Nephron (organoid): Measurements from ENCODE around the gene SAMD9.

ENCODE experiments used
- H3K27ac Mint-ChIP-seq, 3 experiments: 2 replicates each; pipeline ENCODE4 v1.8.0; 2020; ENCODE audit warnings: mixed read lengths in 3 of 3, mild to moderate bottlenecking in 2 of 3, moderate library complexity in 1 of 3
- H3K27me3 Mint-ChIP-seq: 2 replicates; pipeline ENCODE4 v1.8.0; 2021; ENCODE audit warnings: low read depth, mild to moderate bottlenecking, moderate library complexity, mixed read lengths
- H3K36me3 Mint-ChIP-seq: 2 replicates; pipeline ENCODE4 v1.8.0; 2020; ENCODE audit warnings: low read depth, mixed read lengths
- H3K4me1 Mint-ChIP-seq: 2 replicates; pipeline ENCODE4 v1.8.0; 2020; ENCODE audit warnings: mixed read lengths
- H3K4me3 Mint-ChIP-seq, 3 experiments: 2 replicates each; pipeline ENCODE4 v1.8.0; 2020; ENCODE audit warnings: mild to moderate bottlenecking in 3 of 3, mixed read lengths in 3 of 3, moderate library complexity in 2 of 3
- H3K9me3 Mint-ChIP-seq: 2 replicates; pipeline ENCODE4 v1.8.0; 2020; ENCODE audit warnings: mixed read lengths
- CTCF ChIP-seq, 3 experiments: fragments of 200-600 bp; sonication (generic); IDR thresholded peaks; one replicate each; pipeline ENCODE4 v1.5.0; 2021; ENCODE audit warnings: antibody characterized with exemption in 3 of 3; ENCODE audit not compliant: unreplicated experiment in 3 of 3

The SAMD9 gene

GRCh38 chr7:93146472-93147141 is 28.8 kb upstream of the SAMD9 start:
- no peak for TF ChIP-seq CTCF (IDR thresholded peaks at IDR 0.05; ENCODE audit: unreplicated experiment in 3 of 3)
- peak overlapping the region in 1 of 3 experiments; percentile 47 for H3K27ac Mint-ChIP-seq

GRCh38 chr7:93146036-93146435 is 28.3 kb upstream of the SAMD9 start:
- no peak overlapping the region for H3K27ac Mint-ChIP-seq
- H3K4me3 Mint-ChIP-seq = no peak overlapping the region
- H3K36me3 Mint-ChIP-seq = no peaks in the 10 kb centered on the region
- H3K4me1 Mint-ChIP-seq = no peaks in the 10 kb centered on the region
- peaks cover 8% of the 10 kb centered on the region for H3K27me3 Mint-ChIP-seq
- no peak for TF ChIP-seq CTCF (IDR thresholded peaks at IDR 0.05; ENCODE audit: unreplicated experiment in 3 of 3)
- H3K9me3 Mint-ChIP-seq = no peaks in the 10 kb centered on the region

More at GRCh38 chr7:93146472-93147141, 28.8 kb upstream of the SAMD9 start:
- Mint-ChIP-seq H3K4me3 (no peak overlapping the region), H3K4me1 (no peaks in the 10 kb centered on the region), H3K27me3 (peaks cover 8% of the 10 kb centered on the region), H3K9me3 (no peaks in the 10 kb centered on the region), H3K36me3 (no peaks in the 10 kb centered on the region)

GRCh38 chr7:93145354-93145753 is 27.6 kb upstream of the SAMD9 start:
- Mint-ChIP-seq H3K36me3 (no peaks in the 10 kb centered on the region), H3K27me3 (peaks cover 6% of the 10 kb centered on the region), H3K4me1 (no peaks in the 10 kb centered on the region), H3K4me3 (no peak overlapping the region), H3K9me3 (no peaks in the 10 kb centered on the region), H3K27ac (no peak overlapping the region)
- no peak for TF ChIP-seq CTCF (IDR thresholded peaks at IDR 0.05; ENCODE audit: unreplicated experiment in 3 of 3)

GRCh38 chr7:93142127-93142526 is 24.3 kb upstream of the SAMD9 start:
- Mint-ChIP-seq H3K4me1 (no peaks in the 10 kb centered on the region), H3K9me3 (no peaks in the 10 kb centered on the region), H3K27me3 (no peaks in the 10 kb centered on the region), H3K36me3 (no peaks in the 10 kb centered on the region), H3K4me3 (no peak overlapping the region), H3K27ac (no peak overlapping the region)
- no peak for TF ChIP-seq CTCF (IDR thresholded peaks at IDR 0.05; ENCODE audit: unreplicated experiment in 3 of 3)

- H3K27me3 Mint-ChIP-seq = no peaks in the 10 kb centered on the region
- H3K9me3 Mint-ChIP-seq = no peaks in the 10 kb centered on the region
- H3K4me3 Mint-ChIP-seq = no peak overlapping the region
- H3K4me1 Mint-ChIP-seq = no peaks in the 10 kb centered on the region
- H3K36me3 Mint-ChIP-seq = no peaks in the 10 kb centered on the region
- TF ChIP-seq CTCF (IDR thresholded peaks at IDR 0.05; ENCODE audit: unreplicated experiment in 3 of 3) = no peak
- no peak overlapping the region for H3K27ac Mint-ChIP-seq
These were observed 22.9 kb upstream of the SAMD9 start for GRCh38 chr7:93140582-93141191.

GRCh38 chr7:93138576-93138975 is 20.8 kb upstream of the SAMD9 start:
- Mint-ChIP-seq H3K27ac (no peak overlapping the region), H3K4me1 (no peaks in the 10 kb centered on the region), H3K27me3 (no peaks in the 10 kb centered on the region), H3K4me3 (no peak overlapping the region), H3K9me3 (no peaks in the 10 kb centered on the region), H3K36me3 (no peaks in the 10 kb centered on the region)
- TF ChIP-seq CTCF (IDR thresholded peaks at IDR 0.05; ENCODE audit: unreplicated experiment in 3 of 3) = no peak
